GM12878 (cell line): Measurements from ENCODE around the gene TEX44. TPM values are rescaled to one million over a fixed set of nuclear protein-coding genes. Genes with fewer than 3 reads are reported as not detected.
"Not testable (repeated sequence)": the region's sequence is repeated elsewhere in the genome, so short reads cannot be mapped to it uniquely, and the experiment has no call there.

Source experiments
- ATAC-seq: fragments of 200-7000 bp; cut with Tn5 transposase; 3 replicates; pipeline ENCODE4 v1.9.1; 2020; ENCODE audit warnings: mild to moderate bottlenecking, moderate library complexity
- BruUV-seq: library from RNA; stranded (reverse); fragments of 400-500 nt; replicated peaks from 2 replicates; lab custom pipeline; 2021; lab: Mats Ljungman, UMichigan
- CTCF ChIA-PET: fragments of 300-600 bp; sonication (Branson Sonifier 250); formaldehyde crosslinking; extraction: SDS; loops from one replicate; lab custom pipeline; 2021; ENCODE audit warnings: inconsistent platforms; lab: Yijun Ruan, JAX
- POLR2A ChIA-PET: fragments of 350-600 bp; formaldehyde crosslinking; extraction: SDS; loops from one replicate; lab custom pipeline; 2021; ENCODE audit warnings: inconsistent platforms; lab: Charles Lee
- RAD21 ChIA-PET: fragments of 300-600 bp; sonication (Branson Sonifier 250); formaldehyde crosslinking; loops from one replicate; lab custom pipeline; 2023; ENCODE audit warnings: antibody characterized with exemption; ENCODE audit not compliant: unreplicated experiment; lab: Charles Lee
- SMC1A ChIA-PET: fragments of 300-600 bp; sonication (Branson Sonifier 250); formaldehyde crosslinking; loops from one replicate; lab custom pipeline; 2023; ENCODE audit not compliant: unreplicated experiment, uncharacterized antibody; lab: Charles Lee
- DNase-seq: peaks from one replicate; pipeline ENCODE4 v3.0.0-alpha.2; 2011; ENCODE audit warnings: low read depth, low spot score
- FAIRE-seq: peaks from 3 replicates; lab custom pipeline; 2011; peaks lifted over from hg19 to GRCh38; lab: Jason Lieb, UNC
- H2AFZ ChIP-seq: 2 replicates; pipeline ENCODE4 v1.6.0; 2011; ENCODE audit warnings: low read depth, low read length, control low read depth; ENCODE audit not compliant: control insufficient read depth
- H3K27ac ChIP-seq: 2 replicates; pipeline ENCODE4 v1.5.1; 2011; ENCODE audit warnings: control low read depth; ENCODE audit not compliant: control insufficient read depth, insufficient read depth
- H3K27me3 ChIP-seq, 2 experiments: replicated peaks in 1 of 2; 2 replicates each; pipeline versions ENCODE4 v1.6.0 to v1.6.1; 2011; ENCODE audit warnings: low read length in 1 of 2; ENCODE audit not compliant: control insufficient read depth in 2 of 2, insufficient read depth in 2 of 2
- H3K36me3 ChIP-seq, 2 experiments: 2 replicates each; pipeline ENCODE4 v1.5.1; 2011; ENCODE audit warnings: low read length in 1 of 2; ENCODE audit not compliant: control insufficient read depth in 2 of 2, insufficient read depth in 2 of 2
- H3K4me1 ChIP-seq: 2 replicates; pipeline ENCODE4 v1.6.1; 2011; ENCODE audit warnings: mild to moderate bottlenecking, low read length, moderate library complexity, mixed read lengths; ENCODE audit not compliant: control insufficient read depth, insufficient read depth
- H3K4me2 ChIP-seq: 2 replicates; pipeline ENCODE4 v1.6.0; 2011; ENCODE audit warnings: control low read depth; ENCODE audit not compliant: control insufficient read depth, insufficient read depth
- H3K4me3 ChIP-seq: fragments of 200-600 bp; sonication (generic); 2 replicates; pipeline ENCODE4 v1.5.1; 2016
- H3K79me2 ChIP-seq: 2 replicates; pipeline ENCODE4 v1.6.0; 2011; ENCODE audit warnings: low read length; ENCODE audit not compliant: control insufficient read depth, insufficient read depth
- H3K9ac ChIP-seq: 2 replicates; pipeline ENCODE4 v1.8.0; 2011; ENCODE audit warnings: low read length, control low read depth, mixed read lengths; ENCODE audit not compliant: control insufficient read depth, insufficient read depth
- H3K9me3 ChIP-seq: replicated peaks from 3 replicates; pipeline ENCODE4 v1.5.1; 2011; ENCODE audit warnings: mild to moderate bottlenecking, low read length; ENCODE audit not compliant: control insufficient read depth, insufficient read depth
- H4K20me1 ChIP-seq: 2 replicates; pipeline ENCODE4 v1.6.0; 2011; ENCODE audit not compliant: control insufficient read depth, insufficient read depth
- ATF2 ChIP-seq: IDR thresholded peaks from 2 replicates; pipeline ENCODE4 v1.6.1; 2012; ENCODE audit warnings: low read length, inconsistent platforms
- CHD2 ChIP-seq: IDR thresholded peaks from 2 replicates; pipeline ENCODE4 v1.6.1; 2011; ENCODE audit warnings: low read depth, low read length, improper control_type of control experiment, borderline replicate concordance
- MYC ChIP-seq: IDR thresholded peaks from 2 replicates; pipeline ENCODE4 v1.6.1; 2011; ENCODE audit warnings: mild to moderate bottlenecking, low read length, moderate library complexity, inconsistent platforms; ENCODE audit not compliant: insufficient read depth, insufficient replicate concordance, insufficient read length, severe bottlenecking
- WGBS: methylation state at CpG from one replicate; pipeline ENCODE4 v1.1.6; 2016; ENCODE audit warnings: low lambda C conversion rate; ENCODE audit not compliant: insufficient replicate concordance, insufficient coverage; ENCODE audit errors: missing lambda C conversion rate; 5-methylcytosine and 5-hydroxymethylcytosine counted together
- in situ Hi-C: fragments of 300-500 bp; cut with MboI; formaldehyde crosslinking; loops from 9 replicates; pipeline ENCODE4 v1.14.3; 2018; ENCODE audit warnings: mixed read lengths
- intact Hi-C: fragments of 100-400 bp; cut with micrococcal nuclease; formaldehyde crosslinking; loops from one replicate; pipeline ENCODE4 v1.14.2; 2022; ENCODE audit not compliant: unreplicated experiment
- polyA plus RNA-seq, 11 experiments: library from polyadenylated mRNA; depleted of rRNA in 4 of 11; unstranded in 6 of 11; stranded (reverse) in 5 of 11; fragments of >200 nt; fragmentation: Nextera tagmentation in 4 of 11; fragmentation: Illumina TruSeq in 1 of 11; extraction: Ambion mirVana in 4 of 11; extraction: Trizol in 1 of 11; gene quantifications; 1 replicate in 1 of 11; 2 replicates in 10 of 11; pipeline versions ENCODE4 v1.2.1 to v1.2.3, GENCODE V29; 2011 to 2016; ENCODE audit warnings: inconsistent platforms in 2 of 11, missing spikeins in 2 of 11, low read depth in 1 of 11
- total RNA-seq, 4 experiments: library from RNA; depleted of rRNA in 3 of 4; stranded (reverse); fragments of >200 nt in 3 of 4; fragmentation: Illumina TruSeq in 1 of 4; extraction: Trizol in 1 of 4; gene quantifications; 2 replicates each; pipeline versions ENCODE4 v1.2.1 to v1.2.3, GENCODE V29; 2013 to 2021

The TEX44 gene
- total and polyA plus RNA-seq, 10 of the 15 experiments (the other 5 are each of a cell fraction or from before 2014, with no cell fraction given) = not detected

DNA sequence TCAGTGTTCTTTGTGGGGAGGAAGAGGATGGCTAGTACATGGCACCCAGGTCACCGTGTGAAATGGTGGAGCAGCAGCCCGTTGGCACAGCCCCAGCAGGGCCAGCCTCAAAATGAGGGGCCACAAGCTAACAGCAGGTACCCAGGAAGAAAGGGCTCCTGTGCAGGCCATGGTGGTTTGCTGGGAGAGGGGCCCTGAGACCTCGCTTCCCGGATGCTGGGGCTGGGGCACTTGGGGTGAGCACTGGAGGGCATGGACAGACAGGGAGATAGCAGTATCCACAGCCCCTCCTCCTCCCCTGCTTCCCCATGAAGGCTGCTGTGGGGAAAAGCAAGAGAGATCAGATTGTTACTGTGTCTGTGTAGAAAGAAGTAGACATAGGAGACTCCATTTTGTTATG lies 16.2 kb upstream of the TEX44 start:
- POLR2A ChIA-PET = no interaction called here
- Histone ChIP-seq H3K9me3 (no peaks in the 10 kb centered on the region), H3K27me3 (no peaks in the 10 kb centered on the region), H3K27ac (no peak overlapping the region), H4K20me1 (no peaks in the 10 kb centered on the region), H3K4me2 (no peak overlapping the region), H3K79me2 (no peaks in the 10 kb centered on the region), H3K4me1 (no peaks in the 10 kb centered on the region), H2AFZ (no peak overlapping the region), H3K36me3 (no peaks in the 10 kb centered on the region), H3K4me3 (no peak overlapping the region), H3K9ac (no peak overlapping the region)
- intact Hi-C loops (no loop called here), in situ Hi-C loops (no loop called here)
- ATAC-seq (no peak), DNase-seq (no peak), FAIRE-seq (no peak)
- no TSS peak for BruUV-seq
- RAD21 ChIA-PET = interaction anchor here (0.8 kb wide), 1 partner anchor 25 kb away, joined by 3 read pairs; no protein-coding TSS in a partner anchor
- SMC1A ChIA-PET = no interaction called here
- CTCF ChIA-PET = no interaction called here
- TF ChIP-seq ATF2 (no peak), CHD2 (no peak), MYC (no peak)
- 6% methylated on average over 4 of the region's 4 CpGs for WGBS

- POLR2A ChIA-PET = interaction anchor here (0.7 to 1.2 kb wide), 2 partner anchors 15 to 55 kb away, joined by 3 to 5 read pairs; no protein-coding TSS in a partner anchor
- CTCF ChIA-PET = interaction anchor here (0.8 to 1.3 kb wide), 4 partner anchors 10 to 48 kb away, joined by 3 read pairs; partner anchors contain the start of gene NMUR1
- H3K4me3 ChIP-seq, BruUV-seq, ATAC-seq, in situ Hi-C loops, H3K27ac ChIP-seq, H3K4me1 ChIP-seq, H3K9me3 ChIP-seq, H3K9ac ChIP-seq, SMC1A ChIA-PET, DNase-seq, intact Hi-C loops, H3K36me3 ChIP-seq, H3K4me2 ChIP-seq, RAD21 ChIA-PET, H3K79me2 ChIP-seq, H3K27me3 ChIP-seq, FAIRE-seq, H4K20me1 ChIP-seq, H2AFZ ChIP-seq: not testable (repeated sequence)
- WGBS = 89% methylated on average over 2 of the region's 2 CpGs
Observed at GRCh38 chr2:231578655-231579054, 14.0 kb upstream of the TEX44 start.
